ENCODE results near the gene CHRNG. TPM values are rescaled to one million over a fixed set of nuclear protein-coding genes. Genes with fewer than 3 reads are reported as not detected.

Gene CHRNG
- total RNA-seq, 1 donor, result not detected

DNA sequence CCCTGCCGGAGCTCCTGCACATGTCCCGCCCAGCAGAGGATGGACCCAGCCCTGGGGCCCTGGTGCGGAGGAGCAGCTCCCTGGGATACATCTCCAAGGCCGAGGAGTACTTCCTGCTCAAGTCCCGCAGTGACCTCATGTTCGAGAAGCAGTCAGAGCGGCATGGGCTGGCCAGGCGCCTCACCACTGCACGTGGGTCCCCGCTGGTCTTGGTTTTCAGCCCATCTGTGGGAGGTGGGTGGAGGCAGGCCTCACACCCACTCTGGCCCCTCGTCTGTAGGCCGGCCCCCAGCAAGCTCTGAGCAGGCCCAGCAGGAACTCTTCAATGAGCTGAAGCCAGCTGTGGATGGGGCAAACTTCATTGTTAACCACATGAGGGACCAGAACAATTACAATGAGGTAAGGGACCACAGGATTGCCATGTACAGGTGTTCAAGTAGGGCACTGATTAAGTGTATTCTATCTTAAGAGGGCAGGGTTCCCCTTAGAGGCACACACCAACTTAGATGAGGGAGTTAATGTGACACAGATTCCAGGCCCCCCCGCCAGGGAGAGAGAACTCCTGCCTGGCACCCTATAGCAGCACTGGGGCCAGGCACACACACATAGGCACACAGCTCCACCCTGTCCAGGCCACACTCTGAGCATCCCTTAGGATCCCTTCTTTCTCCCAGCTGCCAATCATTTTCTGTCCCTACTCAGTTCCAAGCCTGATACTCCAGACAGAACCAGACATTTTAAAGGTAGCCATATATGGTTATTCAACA, 5.4 kb upstream of the CHRNG start:
- DNase-seq (ENCODE audit: low read depth), result peak; percentile 4
- H3K4me3 ChIP-seq (ENCODE audit: low read depth, low read length), result no peak overlapping the region
- TF ChIP-seq, protein P1, sequence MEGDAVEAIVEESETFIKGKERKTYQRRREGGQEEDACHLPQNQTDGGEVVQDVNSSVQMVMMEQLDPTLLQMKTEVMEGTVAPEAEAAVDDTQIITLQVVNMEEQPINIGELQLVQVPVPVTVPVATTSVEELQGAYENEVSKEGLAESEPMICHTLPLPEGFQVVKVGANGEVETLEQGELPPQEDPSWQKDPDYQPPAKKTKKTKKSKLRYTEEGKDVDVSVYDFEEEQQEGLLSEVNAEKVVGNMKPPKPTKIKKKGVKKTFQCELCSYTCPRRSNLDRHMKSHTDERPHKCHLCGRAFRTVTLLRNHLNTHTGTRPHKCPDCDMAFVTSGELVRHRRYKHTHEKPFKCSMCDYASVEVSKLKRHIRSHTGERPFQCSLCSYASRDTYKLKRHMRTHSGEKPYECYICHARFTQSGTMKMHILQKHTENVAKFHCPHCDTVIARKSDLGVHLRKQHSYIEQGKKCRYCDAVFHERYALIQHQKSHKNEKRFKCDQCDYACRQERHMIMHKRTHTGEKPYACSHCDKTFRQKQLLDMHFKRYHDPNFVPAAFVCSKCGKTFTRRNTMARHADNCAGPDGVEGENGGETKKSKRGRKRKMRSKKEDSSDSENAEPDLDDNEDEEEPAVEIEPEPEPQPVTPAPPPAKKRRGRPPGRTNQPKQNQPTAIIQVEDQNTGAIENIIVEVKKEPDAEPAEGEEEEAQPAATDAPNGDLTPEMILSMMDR (IDR thresholded peaks at IDR 0.05; ENCODE audit: insufficient read depth, low read length), result no peak

DNA sequence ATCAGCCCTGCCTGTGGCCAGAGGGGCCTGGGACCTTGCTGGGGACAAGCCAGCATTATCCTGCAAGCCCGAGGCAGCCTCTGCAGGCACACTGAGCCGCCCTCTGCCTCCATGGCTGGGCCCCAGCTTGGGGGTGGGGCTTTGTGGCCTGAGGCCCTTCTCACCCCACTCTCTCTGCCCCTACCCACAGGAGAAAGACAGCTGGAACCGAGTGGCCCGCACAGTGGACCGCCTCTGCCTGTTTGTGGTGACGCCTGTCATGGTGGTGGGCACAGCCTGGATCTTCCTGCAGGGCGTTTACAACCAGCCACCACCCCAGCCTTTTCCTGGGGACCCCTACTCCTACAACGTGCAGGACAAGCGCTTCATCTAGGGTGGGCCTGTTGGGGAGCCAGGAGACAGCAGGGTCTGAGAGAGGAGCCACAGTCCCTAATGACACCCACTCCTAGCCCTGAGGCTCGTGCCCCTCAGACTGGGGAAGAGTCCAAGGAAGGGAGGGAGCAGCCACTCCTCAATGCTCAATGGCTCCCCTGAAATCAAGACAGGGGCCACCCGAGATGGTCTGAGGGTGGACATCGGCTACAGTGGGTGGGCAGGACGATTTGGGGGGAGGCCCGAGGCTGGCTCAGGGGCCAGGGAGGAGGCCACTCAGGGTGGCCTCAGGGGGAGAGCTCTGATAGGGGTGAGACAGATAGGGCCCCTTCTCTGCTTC, 4.4 kb upstream of the CHRNG start:
- no peak overlapping the region for H3K4me3 ChIP-seq (ENCODE audit: low read depth, low read length)
- DNase-seq (ENCODE audit: low read depth), result no peak
- TF ChIP-seq, protein P1 (IDR thresholded peaks at IDR 0.05; ENCODE audit: insufficient read depth, low read length), result no peak

DNA sequence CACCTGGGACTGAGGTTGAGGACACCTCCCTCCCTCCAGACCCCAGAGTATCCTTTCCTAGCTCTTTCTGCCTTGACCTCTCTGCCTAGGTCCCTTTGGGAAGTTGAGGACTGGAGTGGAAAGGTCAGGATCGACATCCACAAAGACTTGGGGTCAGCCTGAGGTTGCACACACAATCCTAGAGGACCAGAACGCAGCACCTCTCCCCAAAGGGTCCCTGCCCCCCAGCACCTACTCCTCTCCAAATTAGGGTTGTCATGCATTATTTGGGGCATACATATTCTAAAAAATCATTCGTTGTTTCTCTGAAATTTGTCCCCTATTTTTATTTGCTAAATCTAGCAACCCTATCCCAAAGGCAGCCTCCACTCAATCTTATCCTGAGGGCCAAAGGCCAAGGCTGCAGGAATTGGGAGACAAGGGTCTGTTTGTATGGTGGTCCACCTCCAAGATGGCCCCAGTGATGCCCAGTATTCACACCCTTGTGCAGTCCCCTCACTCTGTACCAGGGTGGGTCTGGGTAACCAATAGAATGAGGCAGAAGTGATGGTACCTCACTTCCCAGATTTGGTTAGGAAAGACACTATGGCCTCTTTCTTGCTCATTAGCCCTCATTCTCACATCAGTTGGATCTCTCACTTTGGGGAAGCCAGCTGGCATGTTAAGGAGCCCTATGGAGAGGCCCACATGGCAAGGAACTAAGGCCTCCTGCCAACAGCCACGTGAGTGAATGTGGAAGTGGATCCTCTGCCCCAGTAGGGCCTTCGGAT, 3.5 kb upstream of the CHRNG start:
- TF ChIP-seq, protein P1 (IDR thresholded peaks at IDR 0.05; ENCODE audit: insufficient read depth, low read length), result no peak
- no peak for DNase-seq (ENCODE audit: low read depth)
- H3K4me3 ChIP-seq (ENCODE audit: low read depth, low read length), result no peak overlapping the region

DNA sequence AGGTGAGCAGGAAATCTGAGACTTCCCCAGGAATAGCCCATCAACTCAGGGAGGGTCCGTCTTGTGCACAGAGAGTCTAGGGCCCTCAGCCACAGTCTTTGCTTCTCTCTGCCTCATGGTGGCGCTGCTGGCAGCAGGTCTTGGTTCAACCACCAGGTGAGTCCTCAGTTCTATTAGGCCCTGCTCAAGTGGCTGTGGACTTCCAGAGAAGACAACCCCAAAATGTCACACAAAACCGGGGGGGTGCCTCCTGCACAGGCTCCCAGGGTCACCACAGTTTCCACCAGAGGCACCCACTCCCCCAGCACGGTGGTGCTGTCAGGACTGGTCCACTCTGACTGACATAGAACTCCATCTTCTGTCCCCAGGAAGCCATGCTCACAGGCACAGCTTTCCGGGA, 2.4 kb upstream of the CHRNG start:
- TF ChIP-seq, protein P1 (IDR thresholded peaks at IDR 0.05; ENCODE audit: insufficient read depth, low read length), result peak; percentile 13
- DNase-seq (ENCODE audit: low read depth), result no peak
- H3K4me3 ChIP-seq (ENCODE audit: low read depth, low read length), result no peak overlapping the region

DNA sequence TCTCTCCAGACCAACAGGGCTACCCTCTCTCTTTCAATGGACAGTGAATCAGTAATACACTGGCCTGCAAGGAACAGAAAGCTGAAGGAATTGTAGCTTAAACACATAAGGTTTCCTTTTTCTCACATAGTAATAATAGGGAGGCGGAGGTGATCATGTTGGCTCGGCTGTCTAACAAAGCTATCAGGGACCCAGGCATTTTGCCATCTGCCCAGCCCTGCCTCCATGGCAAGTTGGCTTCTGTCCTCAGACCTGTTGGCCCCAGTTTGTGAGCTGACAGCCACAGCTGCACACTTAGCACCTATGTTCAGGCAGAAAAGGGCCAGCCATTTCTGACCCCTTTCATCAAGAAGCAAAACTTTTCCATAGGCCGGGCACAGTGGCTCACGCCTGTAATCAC, 2.0 kb upstream of the CHRNG start:
- DNase-seq (ENCODE audit: low read depth), result no peak

DNA sequence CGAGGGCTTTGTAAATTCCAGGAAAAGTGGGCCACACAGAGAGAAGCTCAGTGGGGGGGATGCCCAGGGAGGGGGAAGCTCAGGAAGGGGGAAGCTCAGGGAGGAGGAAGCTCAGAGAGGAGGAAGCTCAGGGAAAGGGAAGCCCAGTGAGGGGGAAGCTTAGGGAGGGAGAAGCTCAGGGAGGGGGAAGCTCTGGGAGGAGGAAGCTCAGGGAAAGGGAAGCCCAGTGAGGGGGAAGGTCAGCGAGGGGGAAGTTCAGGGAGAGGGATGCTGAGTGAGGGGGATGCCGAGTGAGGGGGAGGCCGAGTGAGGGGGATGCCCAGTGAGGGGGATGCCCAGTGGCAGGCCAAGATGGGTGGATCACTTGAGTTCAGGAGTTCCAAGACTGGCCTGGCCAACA, 821 bp upstream of the CHRNG start:
- TF ChIP-seq, protein P1 (IDR thresholded peaks at IDR 0.05; ENCODE audit: insufficient read depth, low read length), result no peak
- no peak for DNase-seq (ENCODE audit: low read depth)
- H3K4me3 ChIP-seq (ENCODE audit: low read depth, low read length), result no peak overlapping the region

More for the DNA sequence above, 2.0 kb upstream of the CHRNG start:
- H3K4me3 ChIP-seq (ENCODE audit: low read depth, low read length), result no peak overlapping the region
- TF ChIP-seq, protein P1 (IDR thresholded peaks at IDR 0.05; ENCODE audit: insufficient read depth, low read length), result no peak
